ENCODE measurements around the gene PCSK1. TPM values are rescaled to one million over a fixed set of nuclear protein-coding genes. Genes with fewer than 3 reads are reported as not detected.

PCSK1 gene
- total RNA-seq (under 1 TPM; 0.43 to 0.79 TPM), polyA plus RNA-seq (ENCODE audit: insufficient read depth, low read depth, low replicate concordance) (0.63 TPM)
- long read RNA-seq, donor 1 = 0 reads
- long read RNA-seq, donor 2 = 0 reads

GRCh38 chr5:96433066-96433447 lies at the start of gene PCSK1:
Gene PCSK1 (minus strand): TSS chr5:96433248. CDS start chr5:96433042, 206 bp downstream.
- H3K36me3 ChIP-seq (ENCODE audit: low read depth, missing control alignments) = no peaks in the 10 kb centered on the region
- no peaks in the 10 kb centered on the region for H3K9me3 ChIP-seq
- no peak for DNase-seq
- intact Hi-C loops (cut with DNase I; ENCODE audit: low total_unique reads) = no loop called here
- no peak within 1 kb of the TSS for H3K27ac ChIP-seq
- H3K27me3 ChIP-seq = no peaks in the 10 kb centered on the region
- TF ChIP-seq POLR2A (IDR thresholded peaks at IDR 0.05) = no peak
- no peak for TF ChIP-seq CTCF (IDR thresholded peaks at IDR 0.05)
- no peaks in the 10 kb centered on the region for H3K4me1 ChIP-seq
- peak within 1 kb of the TSS in 1 of 2 donors; percentile 12 for H3K4me3 ChIP-seq
- WGBS, 2 donors = 0 to 2% methylated on average over 18 to 19 of the region's 19 CpGs

GRCh38 chr5:96481867-96482266 lies 48.8 kb upstream of the PCSK1 start:
- intact Hi-C loops (cut with DNase I; ENCODE audit: low total_unique reads) = no loop called here
- H3K9me3 ChIP-seq = no peaks in the 10 kb centered on the region
- no peak overlapping the region for H3K27ac ChIP-seq
- no peak for DNase-seq
- no peak overlapping the region for H3K4me3 ChIP-seq
- TF ChIP-seq POLR2A (IDR thresholded peaks at IDR 0.05) (no peak), CTCF (IDR thresholded peaks at IDR 0.05) (no peak)
- no peaks in the 10 kb centered on the region for H3K36me3 ChIP-seq (ENCODE audit: low read depth, missing control alignments)
- WGBS, 2 donors = 14 to 43% methylated on average over 1 of the region's 1 CpG
- no peaks in the 10 kb centered on the region for H3K27me3 ChIP-seq
- H3K4me1 ChIP-seq = no peaks in the 10 kb centered on the region

GRCh38 chr5:96481009-96481786 lies 48.1 kb upstream of the PCSK1 start:
- TF ChIP-seq POLR2A (IDR thresholded peaks at IDR 0.05) (no peak), CTCF (IDR thresholded peaks at IDR 0.05) (no peak)
- H3K4me3 ChIP-seq = no peak overlapping the region
- intact Hi-C loops (cut with DNase I; ENCODE audit: low total_unique reads) = no loop called here
- H3K9me3 ChIP-seq = no peaks in the 10 kb centered on the region
- H3K27ac ChIP-seq = no peak overlapping the region
- H3K36me3 ChIP-seq (ENCODE audit: low read depth, missing control alignments) = no peaks in the 10 kb centered on the region
- H3K27me3 ChIP-seq = no peaks in the 10 kb centered on the region
- DNase-seq = no peak
- H3K4me1 ChIP-seq = no peaks in the 10 kb centered on the region

- TF ChIP-seq POLR2A (IDR thresholded peaks at IDR 0.05) = no peak
- TF ChIP-seq CTCF (IDR thresholded peaks at IDR 0.05) = no peak
- no peak for DNase-seq
- Histone ChIP-seq H3K27ac (no peak overlapping the region), H3K36me3 (ENCODE audit: low read depth, missing control alignments) (no peaks in the 10 kb centered on the region), H3K4me1 (no peaks in the 10 kb centered on the region), H3K9me3 (no peaks in the 10 kb centered on the region), H3K27me3 (no peaks in the 10 kb centered on the region), H3K4me3 (no peak overlapping the region)
- intact Hi-C loops (cut with DNase I; ENCODE audit: low total_unique reads) = no loop called here
- 74 to 78% methylated on average over 1 of the region's 1 CpG for WGBS, 2 donors
Measured at GRCh38 chr5:96478983-96479382, 45.9 kb upstream of the PCSK1 start.

- TF ChIP-seq CTCF (IDR thresholded peaks at IDR 0.05) (no peak), POLR2A (IDR thresholded peaks at IDR 0.05) (no peak)
- Histone ChIP-seq H3K9me3 (no peaks in the 10 kb centered on the region), H3K36me3 (ENCODE audit: low read depth, missing control alignments) (no peaks in the 10 kb centered on the region), H3K4me1 (no peaks in the 10 kb centered on the region), H3K27ac (no peak overlapping the region), H3K27me3 (no peaks in the 10 kb centered on the region), H3K4me3 (no peak overlapping the region)
- WGBS, 2 donors = 83 to 91% methylated on average over 3 of the region's 3 CpGs
- no peak for DNase-seq
- intact Hi-C loops (cut with DNase I; ENCODE audit: low total_unique reads) = no loop called here
Measured at GRCh38 chr5:96476654-96477053, 43.6 kb upstream of the PCSK1 start.
